Measurements from ENCODE around the gene DRD1.
"Not testable (repeated sequence)": the region's sequence is repeated elsewhere in the genome, so short reads cannot be mapped to it uniquely, and the experiment has no call there.

The DRD1 gene

DNA sequence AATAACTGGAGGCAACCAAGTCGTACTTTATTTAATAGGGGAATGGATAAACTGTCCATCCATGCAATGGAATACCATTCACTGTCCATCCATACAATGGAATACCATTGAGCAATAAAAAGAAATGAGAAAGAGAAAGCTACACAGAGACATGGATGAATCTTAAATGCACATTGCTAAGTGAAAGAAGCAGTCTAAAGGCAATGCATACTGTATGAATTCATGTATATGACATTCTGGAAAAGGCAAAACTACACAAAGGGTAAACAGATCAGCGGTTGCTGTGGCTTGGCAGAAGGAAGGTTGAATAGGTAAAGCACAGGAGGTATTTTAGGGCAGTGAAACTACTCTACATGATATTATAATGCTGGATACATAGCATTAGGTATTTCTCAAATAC is 16.2 kb downstream of the DRD1 start:
- no peak for DNase-seq (ENCODE audit: low spot score)

DNA sequence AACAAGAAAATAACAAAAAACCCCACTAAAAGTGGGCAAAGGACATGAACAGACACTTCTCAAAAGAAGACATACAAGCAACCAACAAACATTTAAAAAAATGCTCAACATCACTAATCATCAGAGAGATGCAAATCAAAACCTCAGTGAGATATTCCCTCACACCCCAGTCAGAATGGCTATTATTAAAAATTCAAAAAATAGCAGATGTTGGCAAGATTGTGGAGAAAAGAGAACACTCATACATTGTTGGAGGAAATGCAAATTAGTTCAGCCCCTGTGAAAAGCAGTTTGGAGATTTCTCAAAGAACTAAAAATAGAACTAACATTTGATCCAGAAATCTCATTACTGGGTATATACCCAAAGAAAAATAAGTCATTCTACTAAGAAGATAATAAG is 19.4 kb downstream of the DRD1 start:
- not testable (repeated sequence) for DNase-seq (ENCODE audit: low spot score)

DNA sequence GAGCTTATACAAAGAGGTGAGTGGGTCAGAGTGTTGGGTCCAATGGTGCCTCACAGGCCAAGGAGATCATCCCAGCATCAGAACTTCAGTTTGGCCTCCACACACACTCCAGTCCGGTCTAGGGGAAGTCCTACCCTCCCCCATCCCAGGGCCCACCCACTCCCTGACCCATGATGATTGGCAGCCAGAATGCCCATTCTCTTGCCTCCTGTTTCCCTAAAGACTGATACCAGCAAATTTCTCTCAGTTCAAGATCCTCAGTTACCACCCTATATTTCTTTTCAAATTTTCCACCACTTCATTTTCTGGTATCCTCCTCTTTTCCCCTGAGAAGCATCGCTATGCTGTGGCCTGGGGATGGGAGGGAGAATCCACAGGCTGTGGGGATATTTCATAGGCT is 21.9 kb downstream of the DRD1 start:
- no peak for DNase-seq (ENCODE audit: low spot score)

DNA sequence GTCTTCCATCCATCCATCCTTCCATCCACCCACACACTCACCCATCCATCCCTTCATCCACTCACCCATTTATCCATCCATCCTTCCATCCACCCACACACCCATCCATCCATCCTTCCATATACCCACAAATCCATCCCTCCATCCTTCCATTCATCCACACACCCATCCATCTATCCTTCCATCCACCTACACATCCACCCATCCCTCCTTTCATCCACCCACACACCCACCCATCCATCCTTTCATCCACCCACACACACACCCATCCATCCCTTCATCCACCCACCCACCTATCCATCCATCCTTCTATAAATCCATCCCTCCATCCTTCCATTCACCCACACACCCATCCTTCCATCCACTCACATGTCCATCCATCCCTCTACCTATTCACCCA is 23.6 kb downstream of the DRD1 start:
- no peak for DNase-seq (ENCODE audit: low spot score)

DNA sequence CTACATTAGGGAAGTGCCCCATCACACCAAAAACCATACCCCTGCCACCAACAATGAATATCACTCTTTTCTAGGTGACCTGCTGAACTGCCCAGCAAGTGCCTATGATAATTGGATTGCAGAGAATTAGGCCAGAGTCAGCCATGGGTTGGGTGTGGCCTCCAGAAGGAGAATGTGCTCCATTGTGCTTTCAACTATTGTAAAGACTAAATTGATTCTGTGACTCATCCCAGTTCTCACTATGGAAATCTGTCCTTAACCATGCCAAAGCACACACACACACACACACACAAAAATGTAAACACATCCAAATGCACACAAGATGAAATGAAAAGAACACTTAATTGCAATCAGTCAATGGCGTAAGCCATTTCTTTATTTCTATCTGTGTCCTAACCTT is 25.7 kb downstream of the DRD1 start:
- no peak for DNase-seq (ENCODE audit: low spot score)

DNA sequence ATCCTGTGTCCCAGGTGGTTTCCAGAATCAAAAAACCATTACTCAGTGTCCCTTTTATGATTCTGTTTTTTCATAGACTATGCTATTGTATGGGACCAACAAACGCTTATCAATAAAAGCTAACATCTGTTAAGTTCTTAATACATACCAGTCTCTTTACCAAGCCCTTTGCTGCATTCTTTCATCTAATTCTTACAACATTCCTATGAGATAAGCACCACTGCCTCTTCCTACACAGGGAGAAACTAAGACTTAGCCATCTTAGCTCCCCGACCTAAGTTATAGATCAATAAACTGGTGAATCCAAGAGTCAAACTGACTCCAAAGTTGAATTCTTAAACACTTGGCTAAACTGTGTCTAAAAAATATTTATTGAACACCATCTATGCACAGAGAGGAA is 26.6 kb downstream of the DRD1 start:
- no peak for DNase-seq (ENCODE audit: low spot score)

DNA sequence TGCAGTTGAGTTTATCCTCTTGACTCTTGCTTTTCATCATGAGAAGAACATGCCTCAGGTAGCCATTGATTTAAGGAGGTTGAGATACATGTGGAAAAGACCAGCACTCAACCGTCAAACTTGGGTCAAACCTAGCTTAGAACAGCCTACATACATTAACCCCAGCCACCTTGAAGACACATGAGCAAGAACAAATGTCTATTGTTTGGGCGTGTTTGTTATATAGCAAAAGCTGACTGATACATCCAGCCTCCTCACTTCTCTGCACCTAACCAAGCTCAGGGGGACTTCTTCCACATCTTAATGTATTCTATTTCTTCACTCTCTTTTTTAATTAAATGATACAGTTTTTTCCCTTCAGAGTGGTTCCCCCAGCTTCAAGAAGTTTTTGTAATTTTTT is 28.7 kb downstream of the DRD1 start:
- DNase-seq (ENCODE audit: low spot score): no peak

DNA sequence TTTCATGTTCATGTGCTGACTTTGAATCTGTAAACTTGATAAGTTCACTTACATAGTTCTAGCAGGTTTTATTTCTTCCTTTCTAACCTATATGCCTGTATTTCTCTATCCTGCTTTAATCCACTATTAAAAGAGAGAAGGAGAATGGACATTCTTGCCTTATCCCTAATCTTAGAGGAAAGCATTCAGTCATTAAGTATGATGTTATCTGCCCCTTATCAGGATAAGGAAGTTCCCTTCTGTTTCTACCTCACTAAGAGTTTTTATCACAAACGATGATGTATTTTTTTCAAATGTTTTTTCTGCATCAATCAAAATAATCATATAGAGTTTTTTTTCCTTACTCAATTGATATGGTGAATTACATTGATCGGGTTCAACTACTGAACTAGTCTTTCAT is 33.1 kb downstream of the DRD1 start:
- DNase-seq (ENCODE audit: low spot score): no peak

DNA sequence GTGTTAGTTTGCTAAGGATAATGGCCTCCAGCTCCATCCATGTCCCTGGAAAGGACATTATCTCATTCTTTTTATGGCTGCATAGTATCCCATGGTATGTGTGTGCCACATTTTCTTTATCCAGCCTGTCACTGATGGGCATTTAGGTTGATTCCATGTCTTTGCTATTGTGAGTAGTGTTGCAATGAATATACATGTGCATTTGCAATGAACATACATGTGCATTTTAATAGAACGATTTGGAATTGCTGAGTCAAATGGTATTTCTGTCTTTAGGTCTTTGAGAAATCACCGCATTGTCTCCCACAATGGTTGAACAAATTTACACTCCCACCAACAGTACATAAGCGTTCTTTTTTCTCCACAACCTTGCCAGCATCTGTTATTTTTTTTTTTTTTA is 37.7 kb downstream of the DRD1 start:
- DNase-seq (ENCODE audit: low spot score): no peak

DNA sequence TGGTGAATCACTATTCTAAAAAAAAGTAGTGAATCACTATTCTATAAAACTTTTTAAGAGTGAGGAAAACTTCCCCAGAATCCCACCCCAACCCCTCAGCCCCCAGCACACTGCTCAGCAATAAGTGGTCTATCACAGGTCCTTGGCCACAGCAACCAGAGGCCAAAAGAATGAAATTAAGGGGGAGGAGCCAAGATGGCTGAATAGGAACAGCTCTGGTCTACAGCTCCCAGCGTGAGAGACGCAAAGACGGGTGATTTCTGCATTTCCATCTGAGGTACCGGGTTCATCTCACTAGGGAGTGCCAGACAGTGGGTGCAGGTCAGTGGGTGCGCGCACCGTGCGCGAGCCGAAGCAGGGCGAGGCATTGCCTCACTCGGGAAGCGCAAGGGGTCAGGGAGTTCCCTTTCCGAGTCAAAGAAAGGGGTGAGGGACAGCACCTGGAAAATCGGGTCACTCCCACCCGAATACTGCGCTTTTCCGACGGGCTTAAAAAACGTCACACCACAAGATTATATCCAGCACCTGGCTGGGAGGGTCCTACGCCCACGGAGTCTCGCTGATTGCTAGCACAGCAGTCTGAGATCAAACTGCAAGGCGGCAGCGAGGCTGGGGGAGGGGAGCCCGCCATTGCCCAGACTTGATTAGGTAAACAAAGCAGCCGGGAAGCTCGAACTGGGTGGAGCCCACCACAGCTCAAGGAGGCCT is 46.2 kb downstream of the DRD1 start:
- peak; percentile 16 for DNase-seq (ENCODE audit: low spot score)

DNA sequence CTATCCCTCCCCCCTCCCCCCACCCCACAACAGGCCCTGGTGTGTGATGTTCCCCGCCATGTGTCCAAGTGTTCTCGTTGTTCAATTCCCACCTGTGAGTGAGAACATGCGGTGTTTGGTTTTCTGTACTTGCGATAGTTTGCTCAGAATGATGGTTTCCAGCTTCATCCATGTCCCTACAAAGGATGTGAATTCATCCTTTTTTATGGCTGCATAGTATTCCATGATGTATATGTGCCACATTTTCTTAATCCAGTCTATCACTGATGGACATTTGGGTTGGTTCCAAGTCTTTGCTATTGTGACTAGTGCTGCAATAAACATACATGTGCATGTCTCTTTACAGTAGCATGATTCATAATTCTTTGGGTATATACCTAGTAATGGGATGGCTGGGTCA is 48.6 kb downstream of the DRD1 start:
- not testable (repeated sequence) for DNase-seq (ENCODE audit: low spot score)

DNA sequence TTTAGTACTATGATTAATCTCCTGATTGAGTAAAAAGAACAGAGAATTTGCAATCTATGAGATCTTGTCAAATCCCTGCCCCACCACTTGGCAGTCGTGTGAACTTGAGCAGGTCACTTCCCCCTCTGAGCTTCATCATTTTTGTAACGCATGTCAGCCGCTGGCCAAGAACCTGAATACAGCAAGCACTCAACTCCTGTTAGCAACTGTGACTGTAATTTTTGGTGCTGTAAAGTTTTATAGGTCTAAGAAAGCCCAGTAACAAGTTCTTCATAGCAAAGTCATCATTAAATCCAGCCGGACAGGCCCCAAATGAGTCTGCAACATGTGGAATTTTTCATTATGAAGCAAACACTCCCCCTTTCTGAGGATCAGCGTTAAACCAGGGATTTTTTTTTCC is 49.4 kb downstream of the DRD1 start:
- no peak for DNase-seq (ENCODE audit: low spot score)

DNA sequence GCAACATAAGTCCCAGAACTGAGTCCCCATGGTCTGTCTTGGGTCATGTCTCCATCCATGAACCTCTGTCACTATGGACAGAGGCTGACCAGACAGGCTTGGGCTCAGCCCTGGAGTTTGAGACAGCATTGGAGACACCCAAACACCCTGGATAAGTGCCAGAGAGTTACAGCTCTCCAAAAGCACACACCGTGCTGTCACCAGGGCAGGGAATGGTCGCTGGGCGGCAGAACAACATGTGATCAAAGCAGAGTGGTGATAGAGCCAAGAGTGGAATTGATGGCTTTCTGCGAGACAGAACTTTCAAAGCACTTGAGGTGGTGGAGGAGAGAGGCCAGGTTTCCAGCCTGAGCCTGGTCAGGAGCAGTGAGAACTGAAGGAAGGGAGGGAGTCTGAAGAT is 50.1 kb downstream of the DRD1 start:
- no peak for DNase-seq (ENCODE audit: low spot score)

DNA sequence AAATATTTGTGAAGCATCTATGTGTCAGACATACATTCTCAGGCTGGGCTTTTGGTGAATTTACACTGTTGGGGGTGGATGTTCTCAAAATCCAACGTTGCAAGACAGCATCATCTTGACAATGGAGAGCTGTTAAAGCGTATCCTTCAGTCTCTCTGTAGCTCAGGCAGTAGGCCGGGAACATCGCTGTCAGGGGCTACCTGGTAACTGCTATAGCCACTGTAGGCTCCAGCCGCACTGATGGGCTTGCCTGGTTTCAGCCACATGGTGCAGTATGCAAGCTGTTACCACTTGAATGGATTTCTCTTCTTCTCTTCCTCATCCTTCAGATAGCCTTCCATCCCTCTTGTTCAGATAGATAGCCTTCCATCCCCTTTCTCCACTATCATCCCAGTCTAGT is 51.7 kb downstream of the DRD1 start:
- no peak for DNase-seq (ENCODE audit: low spot score)

DNA sequence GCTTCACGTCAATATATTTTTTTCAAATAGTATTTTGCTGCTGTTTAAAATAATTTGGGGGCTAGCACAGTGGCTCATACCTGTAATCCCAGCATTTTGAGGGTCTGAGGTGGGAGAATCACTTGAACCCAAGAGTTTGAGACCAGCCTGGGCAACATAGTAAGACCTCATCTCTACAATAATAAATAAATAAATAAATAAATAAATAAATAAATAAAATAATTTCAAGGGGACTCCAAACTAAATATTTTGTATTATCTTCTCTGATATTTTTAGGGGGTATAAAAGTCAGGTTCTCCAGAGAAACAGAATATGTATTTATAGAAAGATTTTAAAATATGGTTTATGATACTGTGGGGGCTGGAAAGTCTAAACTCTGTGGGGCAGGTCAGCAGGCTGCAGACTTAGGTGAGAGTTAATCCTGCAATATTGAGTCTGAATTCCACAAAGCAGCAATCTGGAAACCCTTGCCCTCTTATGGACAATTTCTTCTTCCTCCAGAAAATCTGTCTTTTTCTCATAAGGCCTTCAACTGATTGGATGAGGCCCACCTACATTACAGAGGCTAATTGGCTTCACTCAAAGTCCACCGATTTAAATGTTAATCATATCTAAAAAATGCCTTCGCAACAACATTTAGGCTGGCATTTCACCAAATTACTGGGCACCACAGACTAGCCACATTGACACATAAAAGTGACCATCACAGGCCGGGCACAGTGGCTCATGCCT is 53.5 kb downstream of the DRD1 start:
- no peak for DNase-seq (ENCODE audit: low spot score)

Data from SK-N-DZ (cell line).